Measurements from ENCODE around the gene WNT8A. TPM values are rescaled to one million over a fixed set of nuclear protein-coding genes. Genes with fewer than 3 reads are reported as not detected.

The WNT8A gene
- total RNA-seq, 1 donor from 2014 or later: not detected

GRCh38 chr5:138096363-138096762 lies 12.5 kb downstream of the WNT8A start:
- Histone ChIP-seq H3K27me3 (peaks cover 8% of the 10 kb centered on the region), H3K9me3 (no peaks in the 10 kb centered on the region), H3K27ac (no peak overlapping the region), H3K36me3 (no peaks in the 10 kb centered on the region), H3K4me3 (no peak overlapping the region), H3K4me1 (no peaks in the 10 kb centered on the region)
- ATAC-seq (no peak), DNase-seq (no peak)
- intact Hi-C loops (cut with DNase I): no loop called here
- TF ChIP-seq, protein P1, sequence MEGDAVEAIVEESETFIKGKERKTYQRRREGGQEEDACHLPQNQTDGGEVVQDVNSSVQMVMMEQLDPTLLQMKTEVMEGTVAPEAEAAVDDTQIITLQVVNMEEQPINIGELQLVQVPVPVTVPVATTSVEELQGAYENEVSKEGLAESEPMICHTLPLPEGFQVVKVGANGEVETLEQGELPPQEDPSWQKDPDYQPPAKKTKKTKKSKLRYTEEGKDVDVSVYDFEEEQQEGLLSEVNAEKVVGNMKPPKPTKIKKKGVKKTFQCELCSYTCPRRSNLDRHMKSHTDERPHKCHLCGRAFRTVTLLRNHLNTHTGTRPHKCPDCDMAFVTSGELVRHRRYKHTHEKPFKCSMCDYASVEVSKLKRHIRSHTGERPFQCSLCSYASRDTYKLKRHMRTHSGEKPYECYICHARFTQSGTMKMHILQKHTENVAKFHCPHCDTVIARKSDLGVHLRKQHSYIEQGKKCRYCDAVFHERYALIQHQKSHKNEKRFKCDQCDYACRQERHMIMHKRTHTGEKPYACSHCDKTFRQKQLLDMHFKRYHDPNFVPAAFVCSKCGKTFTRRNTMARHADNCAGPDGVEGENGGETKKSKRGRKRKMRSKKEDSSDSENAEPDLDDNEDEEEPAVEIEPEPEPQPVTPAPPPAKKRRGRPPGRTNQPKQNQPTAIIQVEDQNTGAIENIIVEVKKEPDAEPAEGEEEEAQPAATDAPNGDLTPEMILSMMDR (IDR thresholded peaks at IDR 0.05): no peak

DNA sequence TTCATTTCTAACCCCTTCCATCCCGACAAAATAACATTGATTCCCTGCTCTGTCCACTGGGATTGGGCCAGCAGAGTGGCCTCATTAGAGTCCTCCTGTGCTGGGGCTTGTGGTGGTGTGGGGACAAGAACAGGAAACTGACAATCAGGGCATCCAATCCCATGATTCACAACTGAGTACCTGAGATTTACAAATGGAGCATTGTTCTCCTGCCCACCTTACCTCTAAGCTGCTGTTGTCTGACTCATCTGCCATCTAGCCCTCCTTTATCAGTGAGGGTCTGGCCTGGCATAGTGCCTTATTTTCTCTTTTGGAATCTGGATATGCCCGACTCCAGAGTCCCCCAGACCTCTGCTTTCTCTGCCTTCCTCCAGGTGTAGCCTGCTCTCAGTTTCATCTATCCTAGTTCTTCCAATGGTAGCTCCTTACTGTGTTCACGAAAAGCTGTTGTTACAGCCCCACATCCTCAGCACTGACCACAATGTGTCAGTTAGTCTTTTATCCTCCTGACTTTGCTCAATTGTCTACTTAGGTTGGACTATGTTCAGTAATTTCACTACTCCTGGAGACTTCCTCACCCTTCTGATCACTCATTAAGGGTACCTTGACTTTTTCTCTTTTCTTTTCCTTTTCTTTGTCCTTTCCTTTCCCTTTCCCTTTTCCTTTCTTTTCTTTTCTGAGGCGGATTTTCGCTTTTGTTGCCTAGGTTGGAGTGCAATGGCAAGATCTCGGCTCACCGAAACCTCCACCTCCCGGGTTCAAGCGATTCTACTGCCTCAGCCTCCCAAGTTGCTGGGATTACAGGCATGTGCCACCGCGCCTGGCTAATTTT lies 13.4 kb downstream of the WNT8A start:
- Histone ChIP-seq H3K4me3 (no peak overlapping the region), H3K4me1 (no peaks in the 10 kb centered on the region), H3K9me3 (no peaks in the 10 kb centered on the region), H3K36me3 (no peaks in the 10 kb centered on the region), H3K27ac (no peak overlapping the region), H3K27me3 (peaks cover 8% of the 10 kb centered on the region)
- ATAC-seq (no peak), DNase-seq (no peak)
- TF ChIP-seq, protein P1 (IDR thresholded peaks at IDR 0.05): no peak
- intact Hi-C loops (cut with DNase I): no loop called here

DNA sequence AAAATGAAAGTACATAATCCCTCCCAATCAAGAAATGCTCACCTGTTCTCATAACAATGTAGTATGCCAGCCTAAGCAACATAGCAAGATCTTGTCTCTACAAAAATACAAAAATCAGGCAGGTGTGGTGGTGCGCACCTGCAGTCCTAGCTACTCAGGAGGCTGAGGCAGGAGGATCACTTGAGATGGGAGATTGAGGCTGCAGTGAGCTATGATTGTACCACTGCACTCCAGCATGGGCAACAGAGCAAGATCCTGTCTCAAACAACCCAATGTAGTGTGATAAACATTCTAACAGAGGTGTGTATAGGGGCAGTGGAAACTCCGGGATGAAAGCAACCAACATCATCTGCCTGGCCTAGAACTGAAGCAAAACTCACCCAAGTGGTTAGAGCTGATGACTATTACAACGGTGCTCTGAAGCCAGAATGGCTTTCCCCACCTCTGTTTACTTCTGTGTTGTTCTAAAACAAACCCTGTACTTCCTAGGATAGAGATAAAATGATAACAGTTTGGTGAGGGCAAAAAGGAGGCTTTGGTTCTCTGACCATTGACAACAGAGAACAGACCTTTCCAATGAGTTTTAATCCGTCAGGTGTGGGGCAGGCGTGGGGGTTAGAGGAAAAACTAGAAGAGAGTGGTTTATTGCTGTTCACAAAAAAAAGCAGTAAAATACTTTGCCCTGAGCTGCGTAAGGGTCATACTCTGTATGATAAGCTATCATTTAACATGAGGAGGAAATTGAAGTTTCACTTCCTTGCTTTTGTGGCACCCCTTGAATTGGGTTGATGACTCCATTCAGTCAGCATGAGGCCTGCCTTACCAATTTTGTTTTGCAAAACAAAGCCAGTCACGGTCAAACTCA lies 18.9 kb downstream of the WNT8A start:
- ATAC-seq (no peak), DNase-seq (no peak)
- Histone ChIP-seq H3K36me3 (no peaks in the 10 kb centered on the region), H3K9me3 (no peaks in the 10 kb centered on the region), H3K27ac (no peak overlapping the region), H3K4me3 (no peak overlapping the region), H3K4me1 (no peaks in the 10 kb centered on the region), H3K27me3 (peaks cover 8% of the 10 kb centered on the region)
- intact Hi-C loops (cut with DNase I): no loop called here
- TF ChIP-seq, protein P1 (IDR thresholded peaks at IDR 0.05): no peak

DNA sequence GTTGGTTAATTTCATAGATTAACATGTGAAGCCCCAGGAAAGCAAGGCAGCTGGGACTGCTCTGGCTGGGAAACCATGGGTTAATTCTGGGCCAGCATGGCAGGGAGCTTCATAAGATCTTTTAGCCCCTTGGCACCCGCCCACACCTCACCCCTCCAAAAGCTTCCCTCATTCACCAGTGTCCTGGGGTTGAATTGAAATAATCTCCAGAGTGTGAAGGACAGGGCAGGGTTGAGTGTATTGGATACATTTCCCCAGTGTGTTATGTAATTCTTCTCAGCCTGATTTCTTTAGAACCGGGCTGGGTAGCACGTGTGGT lies 19.4 kb downstream of the WNT8A start:
- Histone ChIP-seq H3K4me1 (no peaks in the 10 kb centered on the region), H3K4me3 (no peak overlapping the region), H3K27ac (no peak overlapping the region), H3K9me3 (no peaks in the 10 kb centered on the region), H3K36me3 (no peaks in the 10 kb centered on the region), H3K27me3 (peaks cover 8% of the 10 kb centered on the region)
- TF ChIP-seq, protein P1 (IDR thresholded peaks at IDR 0.05): no peak
- intact Hi-C loops (cut with DNase I): no loop called here
- ATAC-seq (no peak), DNase-seq (no peak)

GRCh38 chr5:138105709-138106108 lies 21.9 kb downstream of the WNT8A start:
- Histone ChIP-seq H3K4me1 (no peaks in the 10 kb centered on the region), H3K27ac (no peak overlapping the region), H3K9me3 (no peaks in the 10 kb centered on the region), H3K4me3 (no peak overlapping the region), H3K27me3 (no peaks in the 10 kb centered on the region), H3K36me3 (no peaks in the 10 kb centered on the region)
- TF ChIP-seq, protein P1 (IDR thresholded peaks at IDR 0.05): no peak
- DNase-seq (no peak), ATAC-seq (no peak)
- intact Hi-C loops (cut with DNase I): no loop called here
